Mesothelial cell of epicardium (in vitro differentiated cells): Measurements from ENCODE around the gene ABCB8. TPM values are rescaled to one million over a fixed set of nuclear protein-coding genes. Genes with fewer than 3 reads are reported as not detected.

Source experiments
- DNase-seq, 2 experiments: peaks; one replicate each; pipeline ENCODE4 v3.0.0; 2021; ENCODE audit warnings: low spot score in 2 of 2; ENCODE audit not compliant: unreplicated experiment in 2 of 2
- H3K27ac Mint-ChIP-seq: 2 replicates; pipeline ENCODE4 v1.8.0; 2021; ENCODE audit warnings: mixed read lengths
- H3K27me3 Mint-ChIP-seq: 2 replicates; pipeline ENCODE4 v1.8.0; 2021; ENCODE audit warnings: low read depth, mixed read lengths
- H3K36me3 Mint-ChIP-seq: 2 replicates; pipeline ENCODE4 v1.8.0; 2021; ENCODE audit warnings: mixed read lengths
- H3K4me1 Mint-ChIP-seq: 2 replicates; pipeline ENCODE4 v1.8.0; 2021; ENCODE audit warnings: mixed read lengths
- H3K4me3 Mint-ChIP-seq: 2 replicates; pipeline ENCODE4 v1.8.0; 2021; ENCODE audit warnings: mild to moderate bottlenecking, moderate library complexity, mixed read lengths
- H3K9me3 Mint-ChIP-seq: 2 replicates; pipeline ENCODE4 v1.8.0; 2021; ENCODE audit warnings: mixed read lengths
- total RNA-seq: library from RNA; stranded (reverse); gene quantifications from 3 replicates; pipeline ENCODE4 v1.2.1, GENCODE V29; 2021
- TF ChIP-seq, protein P1 (sequence below): fragments of 200-600 bp; sonication (generic); IDR thresholded peaks from one replicate; pipeline ENCODE4 v1.5.0; 2021; ENCODE audit warnings: antibody characterized with exemption; ENCODE audit not compliant: unreplicated experiment

Gene ABCB8
- total RNA-seq, 1 donor from 2014 or later, result 40.7 TPM

GRCh38 chr7:151074817-151075661, 46.8 kb downstream of the ABCB8 start:
- H3K4me1 Mint-ChIP-seq, result peaks cover 17% of the 10 kb centered on the region
- no peak overlapping the region for H3K27ac Mint-ChIP-seq
- H3K27me3 Mint-ChIP-seq, result no peaks in the 10 kb centered on the region
- TF ChIP-seq, protein P1, sequence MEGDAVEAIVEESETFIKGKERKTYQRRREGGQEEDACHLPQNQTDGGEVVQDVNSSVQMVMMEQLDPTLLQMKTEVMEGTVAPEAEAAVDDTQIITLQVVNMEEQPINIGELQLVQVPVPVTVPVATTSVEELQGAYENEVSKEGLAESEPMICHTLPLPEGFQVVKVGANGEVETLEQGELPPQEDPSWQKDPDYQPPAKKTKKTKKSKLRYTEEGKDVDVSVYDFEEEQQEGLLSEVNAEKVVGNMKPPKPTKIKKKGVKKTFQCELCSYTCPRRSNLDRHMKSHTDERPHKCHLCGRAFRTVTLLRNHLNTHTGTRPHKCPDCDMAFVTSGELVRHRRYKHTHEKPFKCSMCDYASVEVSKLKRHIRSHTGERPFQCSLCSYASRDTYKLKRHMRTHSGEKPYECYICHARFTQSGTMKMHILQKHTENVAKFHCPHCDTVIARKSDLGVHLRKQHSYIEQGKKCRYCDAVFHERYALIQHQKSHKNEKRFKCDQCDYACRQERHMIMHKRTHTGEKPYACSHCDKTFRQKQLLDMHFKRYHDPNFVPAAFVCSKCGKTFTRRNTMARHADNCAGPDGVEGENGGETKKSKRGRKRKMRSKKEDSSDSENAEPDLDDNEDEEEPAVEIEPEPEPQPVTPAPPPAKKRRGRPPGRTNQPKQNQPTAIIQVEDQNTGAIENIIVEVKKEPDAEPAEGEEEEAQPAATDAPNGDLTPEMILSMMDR, result no peak
- no peak for DNase-seq
- H3K4me3 Mint-ChIP-seq, result no peak overlapping the region
- no peaks in the 10 kb centered on the region for H3K9me3 Mint-ChIP-seq
- H3K36me3 Mint-ChIP-seq, result peaks cover 20% of the 10 kb centered on the region

DNA sequence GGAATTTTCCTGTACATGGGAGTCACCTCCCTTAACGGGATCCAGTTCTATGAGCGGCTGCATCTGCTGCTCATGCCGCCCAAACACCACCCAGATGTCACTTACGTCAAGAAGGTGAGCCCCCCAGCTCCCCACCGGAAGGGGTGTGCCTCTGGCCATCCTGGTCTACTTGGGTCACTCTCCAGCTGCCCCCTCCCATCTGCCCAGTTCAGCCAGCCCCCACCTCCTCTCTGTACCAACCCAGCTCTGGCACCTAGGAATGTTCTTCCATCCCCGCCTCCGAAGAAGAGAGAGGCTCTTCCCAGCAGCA, 47.4 kb downstream of the ABCB8 start:
- TF ChIP-seq, protein P1, result no peak
- H3K4me3 Mint-ChIP-seq, result no peak overlapping the region

GRCh38 chr7:151075978-151076426, 47.8 kb downstream of the ABCB8 start:
- Mint-ChIP-seq H3K4me1 (peaks cover 19% of the 10 kb centered on the region), H3K36me3 (peaks cover 20% of the 10 kb centered on the region), H3K27ac (peak overlapping the region; percentile 34), H3K27me3 (no peaks in the 10 kb centered on the region), H3K9me3 (no peaks in the 10 kb centered on the region), H3K4me3 (no peak overlapping the region)
- TF ChIP-seq, protein P1, result no peak
- DNase-seq, result no peak

More for the DNA sequence above, 47.4 kb downstream of the ABCB8 start:
- Mint-ChIP-seq H3K4me1 (peaks cover 17% of the 10 kb centered on the region), H3K9me3 (no peaks in the 10 kb centered on the region), H3K27ac (no peak overlapping the region), H3K36me3 (peaks cover 20% of the 10 kb centered on the region), H3K27me3 (no peaks in the 10 kb centered on the region)
- DNase-seq, result no peak

- TF ChIP-seq, protein P1, result peak; percentile 44
- no peak overlapping the region for H3K4me3 Mint-ChIP-seq
- DNase-seq, result no peak
- peaks cover 26% of the 10 kb centered on the region for H3K4me1 Mint-ChIP-seq
- no peaks in the 10 kb centered on the region for H3K9me3 Mint-ChIP-seq
- H3K36me3 Mint-ChIP-seq, result peaks cover 15% of the 10 kb centered on the region
- H3K27me3 Mint-ChIP-seq, result no peaks in the 10 kb centered on the region
- H3K27ac Mint-ChIP-seq, result no peak overlapping the region
Measured at GRCh38 chr7:151076863-151077704, 48.8 kb downstream of the ABCB8 start.

DNA sequence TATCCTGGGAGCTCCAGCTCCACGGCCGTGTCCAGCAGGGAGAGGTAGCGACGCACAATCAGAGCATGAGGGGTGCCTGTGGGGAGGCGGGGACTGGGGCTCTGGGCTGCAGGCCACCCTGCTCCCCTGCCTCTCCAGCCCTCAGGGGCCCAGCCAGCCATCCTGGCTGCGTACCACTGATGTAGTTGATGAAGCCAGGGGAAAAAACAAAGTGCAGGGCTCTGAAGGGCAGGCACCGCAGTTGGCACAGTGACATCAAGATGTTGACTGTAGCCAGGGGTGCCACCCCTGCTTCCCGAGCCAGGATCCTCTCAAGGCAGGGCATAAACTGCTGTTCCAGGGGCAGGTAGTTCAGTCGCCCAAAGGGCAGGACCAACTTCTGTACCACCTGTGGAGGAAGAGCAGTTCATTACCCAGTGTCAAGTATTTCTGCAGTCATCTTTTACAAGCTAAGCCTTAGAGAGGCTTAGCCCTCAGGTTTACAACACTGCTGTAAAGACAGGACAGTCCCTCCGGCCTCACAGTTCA, 49.5 kb downstream of the ABCB8 start:
- H3K36me3 Mint-ChIP-seq, result peaks cover 14% of the 10 kb centered on the region
- TF ChIP-seq, protein P1, result no peak
- no peaks in the 10 kb centered on the region for H3K27me3 Mint-ChIP-seq
- H3K27ac Mint-ChIP-seq, result peak overlapping the region; percentile 78
- peak overlapping the region; percentile 30 for H3K4me3 Mint-ChIP-seq
- H3K4me1 Mint-ChIP-seq, result peaks cover 30% of the 10 kb centered on the region
- no peak for DNase-seq
- H3K9me3 Mint-ChIP-seq, result no peaks in the 10 kb centered on the region
